ENCODE measurements around the gene ZBTB45. TPM values are rescaled to one million over a fixed set of nuclear protein-coding genes. Genes with fewer than 3 reads are reported as not detected.

Gene ZBTB45
- total and polyA plus RNA-seq, 2 donors (not counting 1 experiment from before 2014, with no cell fraction given), result 12.6 to 20.9 TPM

DNA sequence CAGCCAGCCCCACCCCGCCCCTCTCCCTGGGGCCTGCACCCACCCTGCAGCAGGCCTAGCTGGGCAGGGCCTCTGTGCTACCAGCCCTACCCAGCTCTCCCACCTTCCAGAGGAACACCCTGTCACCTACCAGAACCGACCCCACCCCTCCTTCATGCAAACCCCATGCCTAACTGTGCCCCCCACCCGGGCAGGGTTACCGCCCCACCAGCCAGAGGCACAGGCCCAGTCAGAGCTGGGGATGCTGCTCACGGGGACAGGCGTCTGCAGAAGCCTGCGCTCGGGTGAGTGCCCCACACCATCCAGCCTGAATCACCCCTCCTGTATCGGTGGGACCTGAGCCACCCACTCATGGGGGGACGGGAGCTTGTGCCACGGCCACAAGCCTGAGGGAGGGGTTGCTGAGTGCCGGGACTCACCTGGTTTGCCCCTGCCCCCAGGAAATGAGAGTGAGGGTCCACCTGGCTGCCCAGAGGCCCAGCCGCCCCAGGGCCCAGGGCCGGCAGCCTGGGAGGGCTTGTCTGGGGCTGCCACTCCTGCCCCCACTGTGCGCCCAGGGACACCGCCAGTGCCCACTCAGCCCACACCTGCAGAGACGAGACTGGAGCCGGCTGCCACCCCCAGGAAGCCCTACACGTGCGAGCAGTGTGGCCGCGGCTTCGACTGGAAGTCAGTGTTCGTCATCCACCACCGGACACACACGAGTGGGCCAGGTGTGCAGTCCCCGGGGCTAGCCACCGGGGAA is 39.7 kb downstream of the ZBTB45 start:
- H3K27me3 ChIP-seq (replicated peaks in 1 of 4; ENCODE audit: control extremely low read depth in 1 of 4, control insufficient read depth in 3 of 4, insufficient read depth in 4 of 4, low read length in 3 of 4), result no peaks in the 10 kb centered on the region
- WGBS (ENCODE audit: insufficient coverage), result 91% methylated on average over 24 of the region's 28 CpGs
- peaks cover 18% of the 10 kb centered on the region for H3K4me1 Mint-ChIP-seq
- peaks cover 12 to 16% of the 10 kb centered on the region in 2 donors for H3K4me1 ChIP-seq (ENCODE audit: control insufficient read depth in 2 of 2, insufficient read depth in 2 of 2, low read length in 2 of 2)
- ChIA-PET CTCF (no interaction called here), POLR2A (no interaction called here)
- H2AFZ ChIP-seq (ENCODE audit: insufficient read depth, low read depth, low read length, poor library complexity, severe bottlenecking), result no peak overlapping the region
- H3K9me3 ChIP-seq (ENCODE audit: control extremely low read depth in 1 of 3, control insufficient read depth in 2 of 3, insufficient read depth in 1 of 3, low read length in 2 of 3), result no peaks in the 10 kb centered on the region
- DNase-seq, result no peak
- ATAC-seq (ENCODE audit: low read depth), result no peak
- no peak overlapping the region for H3K4me2 ChIP-seq (replicated peaks; ENCODE audit: low read depth, low read length, poor library complexity, severe bottlenecking)
- TF ChIP-seq, protein P1, sequence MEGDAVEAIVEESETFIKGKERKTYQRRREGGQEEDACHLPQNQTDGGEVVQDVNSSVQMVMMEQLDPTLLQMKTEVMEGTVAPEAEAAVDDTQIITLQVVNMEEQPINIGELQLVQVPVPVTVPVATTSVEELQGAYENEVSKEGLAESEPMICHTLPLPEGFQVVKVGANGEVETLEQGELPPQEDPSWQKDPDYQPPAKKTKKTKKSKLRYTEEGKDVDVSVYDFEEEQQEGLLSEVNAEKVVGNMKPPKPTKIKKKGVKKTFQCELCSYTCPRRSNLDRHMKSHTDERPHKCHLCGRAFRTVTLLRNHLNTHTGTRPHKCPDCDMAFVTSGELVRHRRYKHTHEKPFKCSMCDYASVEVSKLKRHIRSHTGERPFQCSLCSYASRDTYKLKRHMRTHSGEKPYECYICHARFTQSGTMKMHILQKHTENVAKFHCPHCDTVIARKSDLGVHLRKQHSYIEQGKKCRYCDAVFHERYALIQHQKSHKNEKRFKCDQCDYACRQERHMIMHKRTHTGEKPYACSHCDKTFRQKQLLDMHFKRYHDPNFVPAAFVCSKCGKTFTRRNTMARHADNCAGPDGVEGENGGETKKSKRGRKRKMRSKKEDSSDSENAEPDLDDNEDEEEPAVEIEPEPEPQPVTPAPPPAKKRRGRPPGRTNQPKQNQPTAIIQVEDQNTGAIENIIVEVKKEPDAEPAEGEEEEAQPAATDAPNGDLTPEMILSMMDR (IDR thresholded peaks at IDR 0.05), result no peak
- no peak for TF ChIP-seq EZH2 (IDR thresholded peaks at IDR 0.05; ENCODE audit: borderline replicate concordance, insufficient read depth, low read depth, low read length, poor library complexity, severe bottlenecking)
- no peaks in the 10 kb centered on the region for H3K79me2 ChIP-seq (ENCODE audit: control insufficient read depth, insufficient read depth, low read length)
- H3K9me3 Mint-ChIP-seq (ENCODE audit: insufficient read depth), result no peaks in the 10 kb centered on the region
- H3K27me3 Mint-ChIP-seq, result no peaks in the 10 kb centered on the region
- no peak overlapping the region for H3K9ac ChIP-seq (ENCODE audit: low read length)
- H3K36me3 ChIP-seq (replicated peaks in 1 of 2; ENCODE audit: control extremely low read depth in 1 of 2, control insufficient read depth in 1 of 2, extremely low read depth in 1 of 2, insufficient read depth in 2 of 2, low read length in 1 of 2), result peaks cover 0 to 2% of the 10 kb centered on the region in 2 experiments
- no peak overlapping the region for H3K27ac ChIP-seq (ENCODE audit: low read length in 2 of 2)
- H3K4me3 ChIP-seq (ENCODE audit: control extremely low read depth in 1 of 5, extremely low read depth in 1 of 5, insufficient read depth in 1 of 5, low read depth in 2 of 5, low read length in 4 of 5), result no peak overlapping the region
- no peak overlapping the region for H3K4me3 Mint-ChIP-seq
- H3K27ac Mint-ChIP-seq, result no peak overlapping the region
- intact Hi-C loops (cut with micrococcal nuclease), result loop anchor here (5.0 kb wide), 1 partner anchor 118 kb away; the partner anchor contains the start of gene ZNF497
- H4K20me1 ChIP-seq (ENCODE audit: control insufficient read depth, insufficient read depth, low read length, poor library complexity, severe bottlenecking), result no peaks in the 10 kb centered on the region

DNA sequence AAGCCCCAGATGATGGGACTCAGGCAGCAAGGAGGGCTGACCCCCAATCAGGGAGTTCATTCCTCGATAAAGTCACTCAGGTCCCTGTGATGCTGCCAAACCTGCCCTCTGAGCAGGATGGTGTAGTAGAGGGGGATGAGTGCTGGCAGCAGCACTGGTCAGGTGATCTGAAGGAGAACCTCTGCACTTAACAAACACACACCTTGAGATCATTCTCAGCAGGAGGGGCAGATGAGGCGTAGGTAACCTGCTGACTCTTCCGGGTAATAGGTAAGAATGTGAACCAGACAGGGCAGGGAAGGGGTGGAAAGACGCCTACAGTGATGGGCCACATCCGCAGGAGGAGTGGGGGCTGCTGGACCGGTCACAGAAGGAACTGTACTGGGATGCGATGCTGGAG is 40.3 kb downstream of the ZBTB45 start:
- WGBS (ENCODE audit: insufficient coverage), result 90% methylated on average over 2 of the region's 7 CpGs
- CTCF ChIA-PET, result no interaction called here
- no peaks in the 10 kb centered on the region for H3K9me3 ChIP-seq (ENCODE audit: control extremely low read depth in 1 of 3, control insufficient read depth in 2 of 3, insufficient read depth in 1 of 3, low read length in 2 of 3)
- no peaks in the 10 kb centered on the region for H3K9me3 Mint-ChIP-seq (ENCODE audit: insufficient read depth)
- no peak overlapping the region for H3K4me3 Mint-ChIP-seq
- TF ChIP-seq, protein P1 (IDR thresholded peaks at IDR 0.05), result no peak
- no peak for TF ChIP-seq EZH2 (IDR thresholded peaks at IDR 0.05; ENCODE audit: borderline replicate concordance, insufficient read depth, low read depth, low read length, poor library complexity, severe bottlenecking)
- POLR2A ChIA-PET, result no interaction called here
- DNase-seq (no peak), ATAC-seq (ENCODE audit: low read depth) (no peak)
- no peak overlapping the region for H3K9ac ChIP-seq (ENCODE audit: low read length)
- H3K4me3 ChIP-seq (ENCODE audit: control extremely low read depth in 1 of 5, extremely low read depth in 1 of 5, insufficient read depth in 1 of 5, low read depth in 2 of 5, low read length in 4 of 5), result no peak overlapping the region
- intact Hi-C loops (cut with micrococcal nuclease), result loop anchor here (5.0 kb wide), 1 partner anchor 117 kb away; the partner anchor contains the start of gene ZNF497
- H3K36me3 ChIP-seq (replicated peaks in 1 of 2; ENCODE audit: control extremely low read depth in 1 of 2, control insufficient read depth in 1 of 2, extremely low read depth in 1 of 2, insufficient read depth in 2 of 2, low read length in 1 of 2), result peaks cover 0 to 2% of the 10 kb centered on the region in 2 experiments
- H3K4me1 ChIP-seq (ENCODE audit: control insufficient read depth in 2 of 2, insufficient read depth in 2 of 2, low read length in 2 of 2), result peaks cover 14 to 18% of the 10 kb centered on the region in 2 donors
- H3K27me3 ChIP-seq (replicated peaks in 1 of 4; ENCODE audit: control extremely low read depth in 1 of 4, control insufficient read depth in 3 of 4, insufficient read depth in 4 of 4, low read length in 3 of 4), result no peaks in the 10 kb centered on the region
- H3K27ac ChIP-seq (ENCODE audit: low read length in 2 of 2), result no peak overlapping the region
- H3K4me1 Mint-ChIP-seq, result peaks cover 20% of the 10 kb centered on the region
- H4K20me1 ChIP-seq (ENCODE audit: control insufficient read depth, insufficient read depth, low read length, poor library complexity, severe bottlenecking), result no peaks in the 10 kb centered on the region
- no peak overlapping the region for H2AFZ ChIP-seq (ENCODE audit: insufficient read depth, low read depth, low read length, poor library complexity, severe bottlenecking)
- H3K4me2 ChIP-seq (replicated peaks; ENCODE audit: low read depth, low read length, poor library complexity, severe bottlenecking), result no peak overlapping the region
- H3K27ac Mint-ChIP-seq, result no peak overlapping the region
- H3K79me2 ChIP-seq (ENCODE audit: control insufficient read depth, insufficient read depth, low read length), result no peaks in the 10 kb centered on the region
- H3K27me3 Mint-ChIP-seq, result no peaks in the 10 kb centered on the region
